GM12892 (cell line): ENCODE results near the gene IRS1.

ENCODE experiments used
- POLR2AphosphoS5 ChIP-seq: IDR thresholded peaks from 2 replicates; pipeline ENCODE4 v1.6.1; 2011; ENCODE audit warnings: low read depth, low read length, control low read depth
- TAF1 ChIP-seq: IDR thresholded peaks from 2 replicates; pipeline ENCODE4 v1.6.1; 2011; ENCODE audit warnings: low read depth, mild to moderate bottlenecking, control low read depth, low read length, borderline replicate concordance

- TF ChIP-seq POLR2AphosphoS5 (no peak), TAF1 (no peak)
Measured at GRCh38 chr2:226829721-226830631, 30.4 kb upstream of the IRS1 start.
